Jurkat, Clone E6-1 (cell line): ENCODE data around the gene HIF1A.
A peak's percentile ranks its signal among the peaks of the same experiment; 100 is the strongest.

Experiments used
- DNase-seq: peaks from one replicate; pipeline ENCODE4 v3.0.0-alpha.2; 2011; ENCODE audit warnings: low read depth, low spot score
- H3K4me3 ChIP-seq: 2 replicates; pipeline ENCODE4 v1.5.1; 2011; ENCODE audit warnings: mild to moderate bottlenecking, low read length, control low read depth, moderate library complexity

Gene HIF1A

DNA sequence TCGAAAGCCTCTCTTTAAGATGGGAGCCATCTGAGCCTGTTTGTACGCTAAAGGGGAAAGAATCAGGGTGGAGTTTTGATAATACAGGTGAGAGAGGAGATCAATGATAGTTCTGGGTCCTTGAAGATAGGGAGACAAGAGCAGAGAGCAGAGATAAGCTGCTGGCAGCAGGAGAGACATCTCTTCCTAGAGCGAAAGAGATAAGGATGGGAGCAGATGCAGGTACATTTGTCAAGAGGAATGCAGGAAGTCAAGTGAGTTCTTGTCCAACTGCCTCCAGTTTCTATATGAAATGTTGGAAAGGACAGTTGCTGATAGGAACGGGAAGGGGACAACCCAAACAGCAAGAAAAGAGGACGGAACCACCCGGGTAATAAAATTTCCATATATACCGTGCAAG is 24.7 kb upstream of the HIF1A start:
- H3K4me3 ChIP-seq = no peak overlapping the region
- no peak for DNase-seq

- no peak overlapping the region for H3K4me3 ChIP-seq
- peak; percentile 56 for DNase-seq
These were observed 24.2 kb upstream of the HIF1A start for GRCh38 chr14:61671082-61671481.

GRCh38 chr14:61672796-61673195 is 22.5 kb upstream of the HIF1A start:
- DNase-seq = no peak

GRCh38 chr14:61673305-61673704 is 22.0 kb upstream of the HIF1A start:
- no peak overlapping the region for H3K4me3 ChIP-seq
- no peak for DNase-seq

More at GRCh38 chr14:61672796-61673195, 22.5 kb upstream of the HIF1A start:
- no peak overlapping the region for H3K4me3 ChIP-seq

GRCh38 chr14:61675291-61675690 is 20.0 kb upstream of the HIF1A start:
- no peak overlapping the region for H3K4me3 ChIP-seq
- no peak for DNase-seq

DNA sequence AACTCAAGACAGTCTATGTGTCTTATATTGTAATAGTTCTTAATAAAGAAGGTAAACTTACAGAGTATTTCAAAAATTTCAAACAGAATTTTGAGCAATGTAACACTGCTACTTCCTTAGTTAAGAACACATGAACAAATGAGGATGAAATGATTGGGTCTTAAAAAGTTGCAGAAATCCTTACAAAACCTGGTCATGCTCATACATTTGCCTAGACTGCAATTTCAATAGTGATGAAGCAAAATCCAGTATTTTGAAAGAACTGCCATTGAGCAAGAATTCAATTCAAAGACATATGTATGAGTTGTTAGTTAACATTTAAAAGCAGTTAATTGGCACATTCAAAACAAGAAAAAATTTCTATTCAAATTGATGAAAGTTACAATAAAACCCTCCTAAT is 17.8 kb upstream of the HIF1A start:
- no peak overlapping the region for H3K4me3 ChIP-seq
- no peak for DNase-seq

GRCh38 chr14:61678975-61679374 is 16.3 kb upstream of the HIF1A start:
- no peak overlapping the region for H3K4me3 ChIP-seq
- no peak for DNase-seq

- H3K4me3 ChIP-seq = no peak overlapping the region
- DNase-seq = no peak
These were observed 13.9 kb upstream of the HIF1A start for GRCh38 chr14:61681413-61681812.

DNA sequence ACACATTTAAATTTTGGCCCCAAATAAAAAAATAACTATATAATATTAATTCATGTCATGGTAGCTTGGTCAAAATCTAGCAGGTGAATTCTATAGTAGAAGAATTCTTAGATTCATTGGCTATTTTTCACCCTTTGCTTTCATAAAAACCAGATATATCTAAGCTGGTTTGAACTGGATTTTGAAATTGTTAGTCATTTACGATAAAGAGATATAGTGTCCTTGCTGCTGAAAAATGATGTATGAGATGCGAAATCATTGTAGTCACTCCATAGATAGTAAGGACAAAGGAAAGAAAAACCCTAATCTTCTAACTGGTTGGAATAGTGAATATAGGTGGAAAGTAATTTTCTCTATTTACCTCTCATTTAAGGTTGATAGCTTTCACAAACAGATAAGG is 12.2 kb upstream of the HIF1A start:
- DNase-seq = no peak
- H3K4me3 ChIP-seq = no peak overlapping the region

DNA sequence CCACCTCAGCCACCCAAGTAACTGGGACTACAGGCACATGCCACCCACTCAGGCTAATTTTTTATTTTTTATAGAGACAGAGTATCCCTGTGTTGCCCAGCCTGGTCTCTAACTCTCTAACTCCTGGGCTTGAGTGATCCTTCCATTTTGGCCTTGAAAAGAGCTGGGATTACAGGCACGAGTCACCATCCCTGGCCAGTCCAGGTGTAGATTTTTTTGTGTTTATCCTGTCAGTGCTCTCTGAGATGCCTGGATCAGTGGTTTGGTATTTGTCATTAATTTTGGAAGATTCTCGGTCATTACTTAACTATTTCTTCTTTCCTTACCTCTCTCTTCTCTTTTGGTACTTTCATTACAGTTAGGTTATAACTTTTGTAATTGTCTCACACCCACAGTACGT is 5.3 kb upstream of the HIF1A start:
- no peak overlapping the region for H3K4me3 ChIP-seq
- no peak for DNase-seq

DNA sequence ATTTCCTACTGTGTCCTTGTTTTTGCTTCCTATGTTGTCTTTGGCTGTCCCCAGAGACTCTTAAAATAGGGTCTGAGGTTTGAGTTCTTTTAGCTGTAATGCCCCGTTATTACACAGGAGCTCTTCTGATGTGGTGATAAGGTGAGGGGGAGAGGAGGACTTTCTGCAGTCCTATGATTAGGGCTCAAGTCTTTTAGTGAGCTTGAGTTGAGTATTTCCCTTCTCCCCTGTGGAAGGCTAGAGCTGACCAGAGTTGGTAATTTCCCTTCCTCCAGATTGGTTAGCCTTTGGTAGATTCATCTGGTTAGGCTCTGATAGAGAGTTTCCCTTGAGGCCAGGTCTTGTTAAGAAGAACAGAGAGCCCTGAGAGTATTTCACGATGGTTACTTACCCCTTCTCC is 4.3 kb upstream of the HIF1A start:
- no peak for DNase-seq
- no peak overlapping the region for H3K4me3 ChIP-seq

DNA sequence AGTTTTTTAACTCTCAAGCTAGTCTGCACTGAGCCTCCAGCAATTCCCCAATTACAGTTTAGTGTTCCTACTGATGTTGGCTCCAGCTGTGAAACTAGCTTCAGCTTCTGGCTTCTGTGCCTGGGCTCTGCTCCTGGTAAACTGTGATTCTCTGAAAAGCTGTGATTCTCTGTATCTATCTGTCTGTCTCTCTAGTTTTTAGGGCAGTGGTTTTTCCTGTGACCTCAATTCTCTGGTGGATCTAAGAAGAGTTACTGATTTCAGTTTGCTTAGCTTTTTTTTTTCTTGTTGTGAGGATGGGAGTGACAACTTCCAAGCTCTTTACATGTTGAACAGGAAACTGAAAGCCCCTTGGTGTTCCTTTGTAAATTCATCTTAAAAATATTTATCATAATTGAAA is 3.8 kb upstream of the HIF1A start:
- DNase-seq = no peak
- no peak overlapping the region for H3K4me3 ChIP-seq

GRCh38 chr14:61694039-61694438 is 1.3 kb upstream of the HIF1A start:
- H3K4me3 ChIP-seq = no peak overlapping the region
- DNase-seq = no peak

GRCh38 chr14:61695695-61696527 is 598 bp downstream of the HIF1A start:
- no peak for DNase-seq
- peak overlapping the region; percentile 89 for H3K4me3 ChIP-seq

DNA sequence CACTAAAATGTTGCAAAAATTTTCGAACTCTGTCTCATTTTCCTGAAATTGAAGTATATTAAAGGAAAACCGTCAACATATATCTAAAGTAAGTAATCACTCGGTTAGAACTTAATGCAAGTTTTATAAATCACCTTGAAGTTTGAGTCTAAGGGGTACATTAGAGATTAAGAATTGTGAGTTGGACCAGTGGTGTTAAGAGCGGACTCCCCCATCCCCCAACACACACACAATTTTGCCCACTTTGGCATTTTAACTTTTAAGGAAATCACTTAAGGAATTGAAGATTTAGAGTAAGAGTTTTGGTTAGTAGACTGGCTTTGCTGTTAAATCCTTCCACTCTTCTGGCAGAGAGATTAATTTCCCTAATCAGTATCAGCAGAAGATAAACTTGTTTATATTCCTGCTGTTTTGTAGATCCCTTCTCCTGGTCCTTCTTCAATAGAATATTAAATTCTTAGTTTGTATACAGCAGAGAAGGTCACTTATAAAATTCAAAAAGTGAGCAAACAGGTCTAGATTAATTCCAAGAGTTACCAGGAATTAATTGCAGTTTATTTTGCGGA is 1.5 kb downstream of the HIF1A start:
- no peak for DNase-seq

GRCh38 chr14:61698206-61698980 is 3.1 kb downstream of the HIF1A start:
- no peak overlapping the region for H3K4me3 ChIP-seq
- no peak for DNase-seq

More for the DNA sequence above, 1.5 kb downstream of the HIF1A start:
- peak overlapping the region; percentile 89 for H3K4me3 ChIP-seq

DNA sequence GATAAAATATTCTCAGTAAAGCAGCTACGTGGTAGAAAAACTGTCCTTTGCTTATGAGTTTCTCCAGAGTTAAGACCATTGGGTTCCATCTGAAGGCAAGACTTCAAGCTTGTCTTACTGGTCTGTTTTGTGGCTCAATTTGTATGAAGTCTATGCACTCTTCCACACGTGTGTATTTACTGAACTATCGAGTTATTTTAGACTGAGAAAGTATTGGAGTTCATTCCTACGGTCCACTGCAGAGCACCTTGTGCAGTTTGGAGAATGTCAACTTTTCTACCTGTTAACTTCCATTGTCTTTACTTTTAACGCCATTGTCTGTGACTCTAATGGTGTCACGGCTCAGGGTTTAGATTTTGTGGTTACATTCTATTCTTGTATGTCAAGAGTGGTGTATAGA is 3.7 kb downstream of the HIF1A start:
- no peak for DNase-seq
- no peak overlapping the region for H3K4me3 ChIP-seq

GRCh38 chr14:61700104-61700886 is 5.0 kb downstream of the HIF1A start:
- no peak overlapping the region for H3K4me3 ChIP-seq
- DNase-seq = no peak

- no peak overlapping the region for H3K4me3 ChIP-seq
- no peak for DNase-seq
These were observed 6.6 kb downstream of the HIF1A start for GRCh38 chr14:61701946-61702345.
